ENCODE measurements around the gene ZMYND15.

DNA sequence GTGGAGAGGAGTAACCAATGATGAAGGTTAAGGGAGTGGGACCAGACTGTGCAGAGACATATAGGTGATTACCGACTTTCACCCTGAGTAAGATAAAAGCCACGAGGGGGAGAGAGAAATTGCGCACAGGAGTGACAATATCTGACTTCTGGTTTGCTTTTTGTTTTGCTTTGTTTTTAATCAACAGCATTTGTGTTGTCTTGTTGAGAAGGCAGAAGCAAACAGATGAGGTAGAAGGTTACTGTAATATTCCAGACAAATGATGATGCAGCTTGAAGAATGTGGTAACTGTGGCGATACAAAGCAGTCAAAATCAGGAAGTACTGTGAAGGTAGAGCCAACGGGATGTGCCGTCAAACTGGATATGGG is 43.2 kb upstream of the ZMYND15 start:
- TF ChIP-seq CTCF (IDR thresholded peaks at IDR 0.05) (no peak), RNF2 (IDR thresholded peaks at IDR 0.05; ENCODE audit: borderline replicate concordance, low read depth) (no peak), RCOR1 (IDR thresholded peaks at IDR 0.05; ENCODE audit: low read depth, low read length) (no peak), ELK1 (IDR thresholded peaks at IDR 0.05; ENCODE audit: low read depth, low read length) (no peak), CEBPB (IDR thresholded peaks at IDR 0.05) (no peak), MAFK (IDR thresholded peaks at IDR 0.05; ENCODE audit: partially characterized antibody) (no peak)

Measured in A549 (cell line).